HG03159 (cell line): ENCODE results near the gene TXNDC5.

Experiments
- ATAC-seq: cut with Tn5 transposase; IDR thresholded peaks from one replicate; pipeline ENCODE4 v1.9.1; 2021; ENCODE audit warnings: mild to moderate bottlenecking, moderate library complexity; ENCODE audit not compliant: unreplicated experiment

TXNDC5 gene

GRCh38 chr6:7878401-7878964 is 32.1 kb downstream of the TXNDC5 start:
- ATAC-seq = no peak

GRCh38 chr6:7868926-7869325 is 41.7 kb downstream of the TXNDC5 start:
- no peak for ATAC-seq

- ATAC-seq = no peak
Observed at GRCh38 chr6:7866526-7866925, 44.1 kb downstream of the TXNDC5 start.

- ATAC-seq = no peak
Observed at GRCh38 chr6:7865781-7866180, 44.8 kb downstream of the TXNDC5 start.

GRCh38 chr6:7859591-7859990 is 51.0 kb downstream of the TXNDC5 start:
- no peak for ATAC-seq

- no peak for ATAC-seq
Observed at GRCh38 chr6:7851780-7852179, 58.8 kb downstream of the TXNDC5 start.

GRCh38 chr6:7848229-7848628 is 62.4 kb downstream of the TXNDC5 start:
- no peak for ATAC-seq

- no peak for ATAC-seq
Observed at GRCh38 chr6:7846966-7847818, 63.4 kb downstream of the TXNDC5 start.

- ATAC-seq = no peak
Observed at GRCh38 chr6:7841781-7842468, 68.7 kb downstream of the TXNDC5 start.

- ATAC-seq = no peak
Observed at GRCh38 chr6:7836371-7837026, 74.1 kb downstream of the TXNDC5 start.

- no peak for ATAC-seq
Observed at GRCh38 chr6:7833751-7834070, 76.9 kb downstream of the TXNDC5 start.

- no peak for ATAC-seq
Observed at GRCh38 chr6:7832904-7833750, 77.5 kb downstream of the TXNDC5 start.
